GM12801 (cell line): ENCODE results near the gene PHYHD1.

ENCODE experiments used
- CTCF ChIP-seq: IDR thresholded peaks from one replicate; pipeline ENCODE4 v1.5.1; 2011; ENCODE audit warnings: control low read depth; ENCODE audit not compliant: insufficient read length; ENCODE audit errors: extremely low read depth

The PHYHD1 gene

GRCh38 chr9:128920381-128921058, at the start of gene PHYHD1:
PHYHD1 (plus strand) TSS chr9:128920982; CDS start chr9:128922324, 1,342 bp downstream.
- no peak for TF ChIP-seq CTCF

- TF ChIP-seq CTCF = no peak
Observed at GRCh38 chr9:128877852-128878251, 42.9 kb upstream of the PHYHD1 start.

- no peak for TF ChIP-seq CTCF
Observed at GRCh38 chr9:128881884-128882676, 38.7 kb upstream of the PHYHD1 start, which contains the start of the genes KYAT1 and LRRC8A. KYAT1 (minus strand) TSS chr9:128881950; CDS start chr9:128845405, 36,545 bp downstream. LRRC8A (plus strand) TSS chr9:128882133; CDS start chr9:128907165, 25,032 bp downstream.

GRCh38 chr9:128882677-128883603, 37.8 kb upstream of the PHYHD1 start:
- TF ChIP-seq CTCF = no peak

DNA sequence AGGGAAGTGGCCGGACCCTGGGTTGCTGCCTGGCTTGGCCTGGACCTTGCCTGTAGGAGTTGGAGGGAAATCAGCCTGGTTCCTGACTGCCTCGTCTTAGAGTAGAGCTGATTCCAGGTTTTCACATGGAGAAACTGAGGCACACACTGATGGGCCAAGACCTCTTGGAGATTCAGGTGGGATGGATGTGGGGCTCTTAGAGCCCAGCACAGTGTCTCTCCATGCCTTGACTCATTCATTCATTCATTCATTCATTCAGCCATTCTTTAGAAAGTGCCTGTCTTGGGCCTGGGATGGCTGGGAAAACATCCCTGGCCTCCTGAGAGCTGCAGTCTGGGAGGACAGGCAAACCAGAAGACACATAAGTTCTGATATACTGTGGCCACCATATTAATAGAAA, 36.6 kb upstream of the PHYHD1 start:
- no peak for TF ChIP-seq CTCF

DNA sequence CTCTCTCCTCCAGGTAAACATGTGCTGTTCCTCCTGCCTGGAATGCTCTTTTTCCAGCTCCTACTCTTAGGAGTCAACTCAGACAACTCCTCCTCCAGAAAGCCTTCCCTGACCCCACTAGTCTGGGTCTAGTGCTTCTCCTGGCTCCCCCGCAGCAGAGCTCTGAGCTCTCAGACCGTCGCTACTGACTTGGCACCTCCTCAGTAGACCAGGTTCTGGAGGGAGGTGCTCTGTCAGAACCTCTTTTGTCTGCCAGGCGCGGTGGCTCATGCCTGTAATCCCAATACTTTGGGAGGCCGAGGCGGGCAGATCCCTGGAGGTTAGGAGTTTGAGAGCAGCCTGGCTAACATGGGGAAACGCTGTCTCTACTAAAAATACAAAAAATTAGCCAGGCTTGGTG, 35.4 kb upstream of the PHYHD1 start:
- no peak for TF ChIP-seq CTCF

- TF ChIP-seq CTCF = no peak
Observed at GRCh38 chr9:128885798-128886197, 35.0 kb upstream of the PHYHD1 start.
